Peyer's patch (tissue), 4 donors: Measurements from ENCODE around the gene MAML3.

Source experiments
- CTCF ChIP-seq, 6 experiments: fragments of 450-650 bp in 4 of 6; fragments of 200-600 bp in 2 of 6; sonication (generic) in 1 of 6; IDR thresholded peaks; one replicate each; pipeline ENCODE4 v1.5.1; 2017 to 2019; ENCODE audit warnings: antibody characterized with exemption in 6 of 6, mild to moderate bottlenecking in 3 of 6, moderate library complexity in 1 of 6
- POLR2A ChIP-seq, 2 donors: fragments of 450-650 bp; IDR thresholded peaks; one replicate each; pipeline ENCODE4 v1.5.1; 2017; ENCODE audit warnings: antibody characterized with exemption in 2 of 2, mild to moderate bottlenecking in 2 of 2, moderate library complexity in 2 of 2

GRCh38 chr4:139886798-139887197, 267.2 kb downstream of the MAML3 start:
- no peak for TF ChIP-seq CTCF (IDR thresholded peaks at IDR 0.05)
- TF ChIP-seq POLR2A (IDR thresholded peaks at IDR 0.05) = no peak
